ENCODE measurements around the gene CDK6. TPM values are rescaled to one million over a fixed set of nuclear protein-coding genes. Genes with fewer than 3 reads are reported as not detected.
A peak's percentile ranks its signal among the peaks of the same experiment; 100 is the strongest.

CDK6 gene
- total RNA-seq, 2 experiments from 2014 or later: 118 to 229 TPM

GRCh38 chr7:92691578-92691977 is 144.8 kb downstream of the CDK6 start:
- CTCF ChIA-PET: interaction anchor here (1.3 to 3.0 kb wide), 3 partner anchors 71 to 142 kb away, joined by 5 to 16 read pairs (median 8); no protein-coding TSS in a partner anchor
- H3K4me1 Mint-ChIP-seq: peaks cover 58% of the 10 kb centered on the region
- peaks cover 15% of the 10 kb centered on the region for H3K9me3 Mint-ChIP-seq (ENCODE audit: low read depth)
- ATAC-seq: peak; percentile 93
- peaks cover 67% of the 10 kb centered on the region for H3K36me3 Mint-ChIP-seq
- peak overlapping the region; percentile 56 for H3K27ac Mint-ChIP-seq
- DNase-seq: no peak
- H3K4me3 Mint-ChIP-seq: no peak overlapping the region
- no peaks in the 10 kb centered on the region for H3K27me3 Mint-ChIP-seq

- DNase-seq (peak; percentile 94), ATAC-seq (peak; percentile 93)
- Mint-ChIP-seq H3K4me1 (peaks cover 90% of the 10 kb centered on the region), H3K9me3 (ENCODE audit: low read depth) (peaks cover 17% of the 10 kb centered on the region), H3K4me3 (peak overlapping the region; percentile 19), H3K36me3 (peaks cover 88% of the 10 kb centered on the region), H3K27ac (peak overlapping the region; percentile 91), H3K27me3 (no peaks in the 10 kb centered on the region)
- CTCF ChIA-PET: interaction anchor here (1.4 to 1.8 kb wide), 2 partner anchors 44 to 128 kb away, joined by 3 to 4 read pairs; no protein-coding TSS in a partner anchor
Measured at GRCh38 chr7:92685136-92686042, 151.0 kb downstream of the CDK6 start.

- Mint-ChIP-seq H3K4me3 (peak overlapping the region; percentile 27), H3K27me3 (no peaks in the 10 kb centered on the region), H3K36me3 (peaks cover 81% of the 10 kb centered on the region), H3K9me3 (ENCODE audit: low read depth) (peaks cover 11% of the 10 kb centered on the region), H3K27ac (peak overlapping the region; percentile 91), H3K4me1 (peaks cover 82% of the 10 kb centered on the region)
- CTCF ChIA-PET: interaction anchor here (1.2 to 1.9 kb wide), 5 partner anchors 43 to 151 kb away, joined by 3 to 11 read pairs (median 4); no protein-coding TSS in a partner anchor
- DNase-seq: no peak
- no peak for ATAC-seq
Measured at GRCh38 chr7:92684274-92684673, 152.1 kb downstream of the CDK6 start.

GRCh38 chr7:92682903-92683539 is 153.4 kb downstream of the CDK6 start:
- CTCF ChIA-PET: interaction anchor here (1.2 to 1.9 kb wide), 3 partner anchors 129 to 152 kb away, joined by 3 to 11 read pairs (median 5); no protein-coding TSS in a partner anchor
- Mint-ChIP-seq H3K27ac (peak overlapping the region; percentile 91), H3K4me3 (peak overlapping the region; percentile 11), H3K36me3 (peaks cover 80% of the 10 kb centered on the region), H3K4me1 (peaks cover 84% of the 10 kb centered on the region), H3K9me3 (ENCODE audit: low read depth) (peaks cover 11% of the 10 kb centered on the region), H3K27me3 (no peaks in the 10 kb centered on the region)
- ATAC-seq (peak; percentile 40), DNase-seq (no peak)

- no peak overlapping the region for H3K4me3 Mint-ChIP-seq
- H3K36me3 Mint-ChIP-seq: peaks cover 77% of the 10 kb centered on the region
- H3K27ac Mint-ChIP-seq: peak overlapping the region; percentile 75
- peaks cover 11% of the 10 kb centered on the region for H3K9me3 Mint-ChIP-seq (ENCODE audit: low read depth)
- ATAC-seq (no peak), DNase-seq (no peak)
- H3K27me3 Mint-ChIP-seq: no peaks in the 10 kb centered on the region
- CTCF ChIA-PET: no interaction called here
- peaks cover 80% of the 10 kb centered on the region for H3K4me1 Mint-ChIP-seq
Measured at GRCh38 chr7:92682330-92682729, 154.0 kb downstream of the CDK6 start.

- H3K36me3 Mint-ChIP-seq: peaks cover 74% of the 10 kb centered on the region
- CTCF ChIA-PET: interaction anchor here (1.1 to 2.0 kb wide), 2 partner anchors 16 to 151 kb away, joined by 3 to 5 read pairs; no protein-coding TSS in a partner anchor
- H3K27ac Mint-ChIP-seq: peak overlapping the region; percentile 75
- no peaks in the 10 kb centered on the region for H3K27me3 Mint-ChIP-seq
- no peak for ATAC-seq
- no peak for DNase-seq
- no peak overlapping the region for H3K4me3 Mint-ChIP-seq
- peaks cover 8% of the 10 kb centered on the region for H3K9me3 Mint-ChIP-seq (ENCODE audit: low read depth)
- H3K4me1 Mint-ChIP-seq: peaks cover 73% of the 10 kb centered on the region
Measured at GRCh38 chr7:92681633-92682032, 154.7 kb downstream of the CDK6 start.

GRCh38 chr7:92680442-92680841 is 155.9 kb downstream of the CDK6 start:
- Mint-ChIP-seq H3K4me3 (no peak overlapping the region), H3K4me1 (peaks cover 65% of the 10 kb centered on the region), H3K9me3 (ENCODE audit: low read depth) (peaks cover 8% of the 10 kb centered on the region), H3K36me3 (peaks cover 68% of the 10 kb centered on the region), H3K27ac (peak overlapping the region; percentile 75), H3K27me3 (no peaks in the 10 kb centered on the region)
- ATAC-seq: no peak
- no peak for DNase-seq
- CTCF ChIA-PET: interaction anchor here (0.6 to 2.0 kb wide), 6 partner anchors 10 to 153 kb away, joined by 3 to 5 read pairs (median 3); no protein-coding TSS in a partner anchor

- peaks cover 53% of the 10 kb centered on the region for H3K4me1 Mint-ChIP-seq
- DNase-seq (no peak), ATAC-seq (no peak)
- H3K36me3 Mint-ChIP-seq: peaks cover 61% of the 10 kb centered on the region
- peaks cover 9% of the 10 kb centered on the region for H3K9me3 Mint-ChIP-seq (ENCODE audit: low read depth)
- H3K27me3 Mint-ChIP-seq: no peaks in the 10 kb centered on the region
- H3K4me3 Mint-ChIP-seq: no peak overlapping the region
- CTCF ChIA-PET: interaction anchor here (0.7 kb wide), 1 partner anchor 109 kb away, joined by 3 read pairs; no protein-coding TSS in a partner anchor
- no peak overlapping the region for H3K27ac Mint-ChIP-seq
Measured at GRCh38 chr7:92678291-92678920, 158.0 kb downstream of the CDK6 start.

- DNase-seq (no peak), ATAC-seq (no peak)
- Mint-ChIP-seq H3K36me3 (peaks cover 68% of the 10 kb centered on the region), H3K4me1 (peaks cover 60% of the 10 kb centered on the region), H3K9me3 (ENCODE audit: low read depth) (peaks cover 5% of the 10 kb centered on the region), H3K27me3 (no peaks in the 10 kb centered on the region), H3K27ac (peak overlapping the region; percentile 28), H3K4me3 (no peak overlapping the region)
- CTCF ChIA-PET: no interaction called here
Measured at GRCh38 chr7:92674379-92674778, 162.0 kb downstream of the CDK6 start.

GRCh38 chr7:92671505-92672169 is 164.7 kb downstream of the CDK6 start:
- Mint-ChIP-seq H3K4me1 (peaks cover 65% of the 10 kb centered on the region), H3K9me3 (ENCODE audit: low read depth) (peaks cover 2% of the 10 kb centered on the region), H3K36me3 (peaks cover 66% of the 10 kb centered on the region), H3K27me3 (no peaks in the 10 kb centered on the region), H3K27ac (peak overlapping the region; percentile 82), H3K4me3 (peak overlapping the region; percentile 27)
- DNase-seq (peak; percentile 54), ATAC-seq (peak; percentile 67)
- CTCF ChIA-PET: no interaction called here

- peak overlapping the region; percentile 27 for H3K4me3 Mint-ChIP-seq
- ATAC-seq: no peak
- DNase-seq: no peak
Measured at GRCh38 chr7:92670204-92670851, 166.0 kb downstream of the CDK6 start.

GRCh38 chr7:92669616-92670165 is 166.7 kb downstream of the CDK6 start:
- H3K9me3 Mint-ChIP-seq (ENCODE audit: low read depth): peaks cover 2% of the 10 kb centered on the region
- ATAC-seq (no peak), DNase-seq (no peak)
- peaks cover 79% of the 10 kb centered on the region for H3K4me1 Mint-ChIP-seq
- H3K36me3 Mint-ChIP-seq: peaks cover 72% of the 10 kb centered on the region
- peak overlapping the region; percentile 82 for H3K27ac Mint-ChIP-seq
- no peaks in the 10 kb centered on the region for H3K27me3 Mint-ChIP-seq
- CTCF ChIA-PET: interaction anchor here (1.4 kb wide), 1 partner anchor 11 kb away, joined by 3 read pairs; no protein-coding TSS in a partner anchor
- peak overlapping the region; percentile 27 for H3K4me3 Mint-ChIP-seq

More at GRCh38 chr7:92670204-92670851, 166.0 kb downstream of the CDK6 start:
- H3K4me1 Mint-ChIP-seq: peaks cover 73% of the 10 kb centered on the region
- no peaks in the 10 kb centered on the region for H3K27me3 Mint-ChIP-seq
- peaks cover 70% of the 10 kb centered on the region for H3K36me3 Mint-ChIP-seq
- CTCF ChIA-PET: interaction anchor here (1.4 kb wide), 1 partner anchor 11 kb away, joined by 3 read pairs; no protein-coding TSS in a partner anchor
- peaks cover 2% of the 10 kb centered on the region for H3K9me3 Mint-ChIP-seq (ENCODE audit: low read depth)
- H3K27ac Mint-ChIP-seq: peak overlapping the region; percentile 82

All from activated CD8-positive, alpha-beta memory T cell treated with anti-CD3 and anti-CD28 coated beads, Interleukin-2, amount 10 ng/mL, durations not matched to agents 7 days and 5 days (primary cell).